Measurements from ENCODE around the gene TSGA10IP. TPM values are rescaled to one million over a fixed set of nuclear protein-coding genes. Genes with fewer than 3 reads are reported as not detected.

Gene TSGA10IP
- total and polyA plus RNA-seq, 10 of the 15 experiments (the other 5 are each of a cell fraction or from before 2014, with no cell fraction given) = not detected

- Histone ChIP-seq H3K79me2 (ENCODE audit: control insufficient read depth, insufficient read depth, low read length) (no peaks in the 10 kb centered on the region), H3K4me3 (no peak overlapping the region), H3K27ac (ENCODE audit: control insufficient read depth, insufficient read depth) (no peak overlapping the region), H3K9ac (ENCODE audit: control insufficient read depth, insufficient read depth, low read length) (no peak overlapping the region), H3K4me2 (ENCODE audit: control insufficient read depth, insufficient read depth) (no peak overlapping the region), H3K4me1 (ENCODE audit: control insufficient read depth, insufficient read depth, low read length) (peaks cover 8% of the 10 kb centered on the region), H3K9me3 (replicated peaks; ENCODE audit: control insufficient read depth, insufficient read depth, low read length) (no peaks in the 10 kb centered on the region), H4K20me1 (ENCODE audit: control insufficient read depth, insufficient read depth) (no peaks in the 10 kb centered on the region), H2AFZ (ENCODE audit: control insufficient read depth, low read depth, low read length) (no peak overlapping the region), H3K36me3 (ENCODE audit: control insufficient read depth in 2 of 2, insufficient read depth in 2 of 2, low read length in 1 of 2) (no peaks in the 10 kb centered on the region), H3K27me3 (replicated peaks in 1 of 2; ENCODE audit: control insufficient read depth in 2 of 2, insufficient read depth in 2 of 2, low read length in 1 of 2) (no peaks in the 10 kb centered on the region)
- intact Hi-C loops (cut with micrococcal nuclease; ENCODE audit: unreplicated experiment) (no loop called here), in situ Hi-C loops (cut with MboI) (no loop called here)
- ChIA-PET SMC1A (ENCODE audit: uncharacterized antibody, unreplicated experiment) (no interaction called here), CTCF (interaction anchor here (0.7 to 2.2 kb wide), 4 partner anchors 8 to 102 kb away, joined by 3 to 6 read pairs (median 4); no protein-coding TSS in a partner anchor), POLR2A (no interaction called here), RAD21 (ENCODE audit: unreplicated experiment) (no interaction called here)
- DNase-seq (ENCODE audit: low read depth, low spot score) (no peak), ATAC-seq (no peak), FAIRE-seq (no peak)
- 55% methylated on average over 8 of the region's 8 CpGs for WGBS (ENCODE audit: insufficient coverage, insufficient replicate concordance, low lambda C conversion rate, missing lambda C conversion rate)
- no TSS peak for BruUV-seq (replicated peaks)
- TF ChIP-seq BCL3 (IDR thresholded peaks at IDR 0.05; ENCODE audit: borderline replicate concordance, insufficient read depth, low read depth, low read length, poor library complexity, severe bottlenecking) (no peak), CEBPB (IDR thresholded peaks at IDR 0.05; ENCODE audit: borderline replicate concordance in 1 of 2, low read depth in 2 of 2, low read length in 2 of 2) (no peak), JUND (IDR thresholded peaks at IDR 0.05; ENCODE audit: low read depth, low read length) (no peak), EP300 (IDR thresholded peaks at IDR 0.05; ENCODE audit: borderline replicate concordance in 1 of 2, control insufficient read depth in 1 of 2, low read depth in 2 of 2, low read length in 2 of 2) (no peak), CREB1 (IDR thresholded peaks at IDR 0.05; ENCODE audit: low read depth) (no peak), ZNF24 (IDR thresholded peaks at IDR 0.05) (no peak), YBX1 (IDR thresholded peaks at IDR 0.05) (no peak), E2F8 (IDR thresholded peaks at IDR 0.05; ENCODE audit: low read depth, partially characterized antibody) (no peak), BHLHE40 (IDR thresholded peaks at IDR 0.05; ENCODE audit: borderline replicate concordance in 1 of 2, low read depth in 2 of 2, low read length in 1 of 2) (no peak), IRF3 (IDR thresholded peaks at IDR 0.05) (no peak), CHD4 (IDR thresholded peaks at IDR 0.05) (no peak), HCFC1 (IDR thresholded peaks at IDR 0.05; ENCODE audit: low read length) (no peak), NR2F1 (conservative IDR thresholded peaks at IDR 0.05) (no peak), ZNF687 (IDR thresholded peaks at IDR 0.05) (no peak), IRF4 (IDR thresholded peaks at IDR 0.05; ENCODE audit: low read depth, low read length) (no peak), ZNF217 (IDR thresholded peaks at IDR 0.05) (no peak)
These were observed 1.1 kb upstream of the TSGA10IP start for GRCh38 chr11:65944191-65944590.
